ENCODE measurements around the gene MEG3.

- TF ChIP-seq, protein P1, sequence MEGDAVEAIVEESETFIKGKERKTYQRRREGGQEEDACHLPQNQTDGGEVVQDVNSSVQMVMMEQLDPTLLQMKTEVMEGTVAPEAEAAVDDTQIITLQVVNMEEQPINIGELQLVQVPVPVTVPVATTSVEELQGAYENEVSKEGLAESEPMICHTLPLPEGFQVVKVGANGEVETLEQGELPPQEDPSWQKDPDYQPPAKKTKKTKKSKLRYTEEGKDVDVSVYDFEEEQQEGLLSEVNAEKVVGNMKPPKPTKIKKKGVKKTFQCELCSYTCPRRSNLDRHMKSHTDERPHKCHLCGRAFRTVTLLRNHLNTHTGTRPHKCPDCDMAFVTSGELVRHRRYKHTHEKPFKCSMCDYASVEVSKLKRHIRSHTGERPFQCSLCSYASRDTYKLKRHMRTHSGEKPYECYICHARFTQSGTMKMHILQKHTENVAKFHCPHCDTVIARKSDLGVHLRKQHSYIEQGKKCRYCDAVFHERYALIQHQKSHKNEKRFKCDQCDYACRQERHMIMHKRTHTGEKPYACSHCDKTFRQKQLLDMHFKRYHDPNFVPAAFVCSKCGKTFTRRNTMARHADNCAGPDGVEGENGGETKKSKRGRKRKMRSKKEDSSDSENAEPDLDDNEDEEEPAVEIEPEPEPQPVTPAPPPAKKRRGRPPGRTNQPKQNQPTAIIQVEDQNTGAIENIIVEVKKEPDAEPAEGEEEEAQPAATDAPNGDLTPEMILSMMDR (IDR thresholded peaks at IDR 0.05; ENCODE audit: insufficient read depth, low read length, poor library complexity, severe bottlenecking) = no peak
- TF ChIP-seq EZH2phosphoT487 (conservative IDR thresholded peaks at IDR 0.05; ENCODE audit: low read length) = no peak
These were observed 22.2 kb upstream of the MEG3 start for GRCh38 chr14:100803676-100804075.
